MCF 10A (cell line): Measurements from ENCODE around the gene SEC14L3. TPM values are rescaled to one million over a fixed set of nuclear protein-coding genes. Genes with fewer than 3 reads are reported as not detected.

ENCODE experiments used
- Bru-seq: library from RNA; stranded (reverse); fragments of 400-500 nt; gene quantifications from one replicate; lab custom pipeline; 2021; lab: Mats Ljungman, UMichigan
- BruChase-seq, 2 experiments: library from RNA; stranded (reverse); fragments of 400-500 nt; gene quantifications; one replicate each; lab custom pipeline; 2021; lab: Mats Ljungman, UMichigan
- BruUV-seq: library from RNA; stranded (reverse); fragments of 400-500 nt; replicated peaks from 2 replicates; lab custom pipeline; 2021; lab: Mats Ljungman, UMichigan
- CTCF ChIA-PET: fragments of 300-600 bp; sonication (Branson Sonifier 250); formaldehyde crosslinking; extraction: SDS; loops from one replicate; lab custom pipeline; 2021; ENCODE audit warnings: antibody characterized with exemption, inconsistent platforms; lab: Yijun Ruan, JAX
- POLR2A ChIA-PET: fragments of 300-600, 350-650 bp; sonication (Branson Sonifier 250); formaldehyde crosslinking; extraction: SDS; loops from one replicate; lab custom pipeline; 2020; ENCODE audit warnings: antibody characterized with exemption, inconsistent platforms; lab: Yijun Ruan, JAX
- DNase-seq: peaks from one replicate; pipeline ENCODE4 v3.0.0-alpha.2; 2018; ENCODE audit not compliant: unreplicated experiment
- H3K27ac Mint-ChIP-seq: one replicate; pipeline ENCODE4 v1.8.0; 2022; ENCODE audit warnings: mild to moderate bottlenecking, low read depth, mixed read lengths; ENCODE audit not compliant: unreplicated experiment
- H3K27me3 Mint-ChIP-seq: one replicate; pipeline ENCODE4 v1.8.0; 2022; ENCODE audit warnings: mixed read lengths; ENCODE audit not compliant: insufficient read depth, unreplicated experiment
- H3K36me3 Mint-ChIP-seq: one replicate; pipeline ENCODE4 v1.8.0; 2022; ENCODE audit warnings: mild to moderate bottlenecking, moderate library complexity, mixed read lengths; ENCODE audit not compliant: insufficient read depth, unreplicated experiment
- H3K4me1 Mint-ChIP-seq: one replicate; pipeline ENCODE4 v1.8.0; 2022; ENCODE audit warnings: mixed read lengths; ENCODE audit not compliant: insufficient read depth, unreplicated experiment
- H3K4me3 Mint-ChIP-seq: one replicate; pipeline ENCODE4 v1.8.0; 2022; ENCODE audit warnings: mild to moderate bottlenecking, moderate library complexity, mixed read lengths; ENCODE audit not compliant: unreplicated experiment
- H3K9me3 Mint-ChIP-seq: one replicate; pipeline ENCODE4 v1.8.0; 2022; ENCODE audit warnings: mixed read lengths; ENCODE audit not compliant: unreplicated experiment
- intact Hi-C: fragments of 100-400 bp; cut with micrococcal nuclease; formaldehyde crosslinking; loops from 2 replicates; pipeline ENCODE4 v1.14.1; 2022
- long read RNA-seq: library from polyadenylated mRNA; stranded (forward); transcript quantifications from one replicate; pipeline ENCODE4 v2.0.0, GENCODE V29; 2022
- total RNA-seq: library from RNA; stranded (reverse); gene quantifications from 2 replicates; pipeline ENCODE4 v1.2.3, GENCODE V29; 2022
- TF ChIP-seq, protein P1 (sequence below): fragments of 200-600 bp; IDR thresholded peaks from one replicate; pipeline ENCODE4 v1.8.0; 2022; ENCODE audit warnings: antibody characterized with exemption, mild to moderate bottlenecking; ENCODE audit not compliant: unreplicated experiment

Gene SEC14L3
- total RNA-seq, result not detected in 2 replicates
- not detected for Bru-seq, nascent RNA
- not detected for BruChase-seq, experiment 1, labeled RNA remaining after a 6-hour chase
- BruChase-seq, experiment 2, labeled RNA remaining after a 2-hour chase, result not detected
- long read RNA-seq, result 0 reads

GRCh38 chr22:30471616-30472318 is at the start of gene SEC14L3:
Gene SEC14L3, minus strand, starts transcription at chr22:30472017. Its CDS starts 59 bp downstream, at chr22:30471958.
- H3K9me3 Mint-ChIP-seq, result peaks cover 6% of the 10 kb centered on the region
- H3K27me3 Mint-ChIP-seq, result peaks cover 13% of the 10 kb centered on the region
- CTCF ChIA-PET, result interaction anchor here (0.7 to 4.2 kb wide), 2 partner anchors 13 to 79 kb away, joined by 3 to 27 read pairs; no protein-coding TSS in a partner anchor
- DNase-seq, result no peak
- POLR2A ChIA-PET, result interaction anchor here (0.7 kb wide), 1 partner anchor 265 kb away, joined by 3 read pairs; no protein-coding TSS in a partner anchor
- no TSS peak for BruUV-seq
- intact Hi-C loops, result no loop called here
- H3K36me3 Mint-ChIP-seq, result no peaks in the 10 kb centered on the region
- H3K4me3 Mint-ChIP-seq, result no peak within 1 kb of the TSS
- TF ChIP-seq, protein P1, sequence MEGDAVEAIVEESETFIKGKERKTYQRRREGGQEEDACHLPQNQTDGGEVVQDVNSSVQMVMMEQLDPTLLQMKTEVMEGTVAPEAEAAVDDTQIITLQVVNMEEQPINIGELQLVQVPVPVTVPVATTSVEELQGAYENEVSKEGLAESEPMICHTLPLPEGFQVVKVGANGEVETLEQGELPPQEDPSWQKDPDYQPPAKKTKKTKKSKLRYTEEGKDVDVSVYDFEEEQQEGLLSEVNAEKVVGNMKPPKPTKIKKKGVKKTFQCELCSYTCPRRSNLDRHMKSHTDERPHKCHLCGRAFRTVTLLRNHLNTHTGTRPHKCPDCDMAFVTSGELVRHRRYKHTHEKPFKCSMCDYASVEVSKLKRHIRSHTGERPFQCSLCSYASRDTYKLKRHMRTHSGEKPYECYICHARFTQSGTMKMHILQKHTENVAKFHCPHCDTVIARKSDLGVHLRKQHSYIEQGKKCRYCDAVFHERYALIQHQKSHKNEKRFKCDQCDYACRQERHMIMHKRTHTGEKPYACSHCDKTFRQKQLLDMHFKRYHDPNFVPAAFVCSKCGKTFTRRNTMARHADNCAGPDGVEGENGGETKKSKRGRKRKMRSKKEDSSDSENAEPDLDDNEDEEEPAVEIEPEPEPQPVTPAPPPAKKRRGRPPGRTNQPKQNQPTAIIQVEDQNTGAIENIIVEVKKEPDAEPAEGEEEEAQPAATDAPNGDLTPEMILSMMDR, result no peak
- peak within 1 kb of the TSS; percentile 76 for H3K27ac Mint-ChIP-seq
- peaks cover 8% of the 10 kb centered on the region for H3K4me1 Mint-ChIP-seq

GRCh38 chr22:30519842-30520425 is 48.1 kb upstream of the SEC14L3 start:
- CTCF ChIA-PET, result interaction anchor here (0.6 to 0.8 kb wide), 2 partner anchors 75 to 400 kb away, joined by 3 read pairs; no protein-coding TSS in a partner anchor
- Mint-ChIP-seq H3K4me3 (no peak overlapping the region), H3K27me3 (peaks cover 47% of the 10 kb centered on the region), H3K27ac (no peak overlapping the region), H3K36me3 (no peaks in the 10 kb centered on the region), H3K9me3 (no peaks in the 10 kb centered on the region), H3K4me1 (no peaks in the 10 kb centered on the region)
- DNase-seq, result no peak
- BruUV-seq, result no TSS peak
- intact Hi-C loops, result no loop called here
- POLR2A ChIA-PET, result no interaction called here
- TF ChIP-seq, protein P1, result no peak

GRCh38 chr22:30516731-30517130 is 44.9 kb upstream of the SEC14L3 start:
- H3K9me3 Mint-ChIP-seq, result no peaks in the 10 kb centered on the region
- H3K4me3 Mint-ChIP-seq, result no peak overlapping the region
- no peak overlapping the region for H3K27ac Mint-ChIP-seq
- ChIA-PET CTCF (no interaction called here), POLR2A (no interaction called here)
- no peaks in the 10 kb centered on the region for H3K4me1 Mint-ChIP-seq
- intact Hi-C loops, result no loop called here
- no peak for DNase-seq
- no peaks in the 10 kb centered on the region for H3K36me3 Mint-ChIP-seq
- TF ChIP-seq, protein P1, result no peak
- H3K27me3 Mint-ChIP-seq, result peaks cover 30% of the 10 kb centered on the region
- BruUV-seq, result no TSS peak

- Mint-ChIP-seq H3K4me3 (no peak overlapping the region), H3K36me3 (no peaks in the 10 kb centered on the region), H3K27me3 (peaks cover 25% of the 10 kb centered on the region), H3K9me3 (no peaks in the 10 kb centered on the region), H3K27ac (no peak overlapping the region), H3K4me1 (no peaks in the 10 kb centered on the region)
- no TSS peak for BruUV-seq
- ChIA-PET POLR2A (interaction anchor here (0.6 kb wide), 1 partner anchor 378 kb away, joined by 3 read pairs; no protein-coding TSS in a partner anchor), CTCF (no interaction called here)
- TF ChIP-seq, protein P1, result no peak
- DNase-seq, result no peak
- intact Hi-C loops, result no loop called here
Observed at GRCh38 chr22:30516273-30516672, 44.5 kb upstream of the SEC14L3 start.
